GM19099 (cell line): ENCODE results near the gene MAP3K6.

ENCODE experiments used
- POLR2A ChIP-seq: IDR thresholded peaks from 3 replicates; pipeline ENCODE4 v1.6.1; 2011; ENCODE audit warnings: low read depth; ENCODE audit not compliant: insufficient read length; ENCODE audit errors: extremely low read depth

MAP3K6 gene

DNA sequence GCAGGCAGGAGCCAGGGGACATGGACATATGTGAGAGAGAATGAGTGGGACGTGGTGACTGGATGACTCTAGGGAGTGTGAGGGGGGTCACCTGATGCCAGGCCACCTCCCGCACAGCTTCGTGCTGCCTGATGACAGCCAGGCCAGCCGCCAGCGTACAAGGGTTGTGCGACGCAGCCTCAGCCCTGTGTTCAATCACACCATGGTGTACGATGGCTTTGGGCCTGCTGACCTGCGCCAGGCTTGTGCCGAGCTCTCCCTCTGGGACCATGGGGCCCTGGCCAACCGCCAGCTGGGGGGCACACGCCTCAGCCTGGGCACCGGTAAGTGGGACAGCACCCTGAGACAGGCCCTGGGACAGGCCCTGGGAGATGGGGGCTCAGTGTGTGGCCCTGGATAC is 13.6 kb downstream of the MAP3K6 start:
- no peak for TF ChIP-seq POLR2A

DNA sequence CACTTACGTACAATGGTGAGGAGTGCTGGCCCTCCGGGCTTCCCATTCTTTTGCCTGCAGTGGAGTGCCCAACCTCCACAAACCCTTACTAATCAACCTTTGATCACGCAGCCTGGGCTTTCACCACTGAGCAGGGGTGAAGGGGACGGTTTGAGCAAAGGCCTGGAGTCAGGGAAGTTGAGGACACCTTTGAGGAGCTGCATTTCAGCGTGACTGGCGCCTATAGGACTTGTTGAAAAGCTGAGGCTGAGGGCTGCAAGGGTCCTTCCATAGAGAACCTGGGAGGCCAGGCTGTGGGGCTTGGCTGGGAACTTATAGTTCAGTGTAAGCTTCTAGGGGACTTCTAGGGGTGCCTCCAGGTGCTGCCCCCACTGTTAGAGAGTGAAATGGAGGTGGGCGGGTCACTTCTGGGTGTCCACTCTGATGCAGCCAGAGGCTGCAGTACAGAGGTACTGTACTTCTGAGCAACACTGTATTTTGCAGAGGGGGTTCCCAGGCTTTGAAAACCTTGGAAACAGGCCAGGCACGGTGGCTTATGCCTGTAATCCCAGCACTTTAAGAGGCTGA is 15.1 kb downstream of the MAP3K6 start:
- no peak for TF ChIP-seq POLR2A

DNA sequence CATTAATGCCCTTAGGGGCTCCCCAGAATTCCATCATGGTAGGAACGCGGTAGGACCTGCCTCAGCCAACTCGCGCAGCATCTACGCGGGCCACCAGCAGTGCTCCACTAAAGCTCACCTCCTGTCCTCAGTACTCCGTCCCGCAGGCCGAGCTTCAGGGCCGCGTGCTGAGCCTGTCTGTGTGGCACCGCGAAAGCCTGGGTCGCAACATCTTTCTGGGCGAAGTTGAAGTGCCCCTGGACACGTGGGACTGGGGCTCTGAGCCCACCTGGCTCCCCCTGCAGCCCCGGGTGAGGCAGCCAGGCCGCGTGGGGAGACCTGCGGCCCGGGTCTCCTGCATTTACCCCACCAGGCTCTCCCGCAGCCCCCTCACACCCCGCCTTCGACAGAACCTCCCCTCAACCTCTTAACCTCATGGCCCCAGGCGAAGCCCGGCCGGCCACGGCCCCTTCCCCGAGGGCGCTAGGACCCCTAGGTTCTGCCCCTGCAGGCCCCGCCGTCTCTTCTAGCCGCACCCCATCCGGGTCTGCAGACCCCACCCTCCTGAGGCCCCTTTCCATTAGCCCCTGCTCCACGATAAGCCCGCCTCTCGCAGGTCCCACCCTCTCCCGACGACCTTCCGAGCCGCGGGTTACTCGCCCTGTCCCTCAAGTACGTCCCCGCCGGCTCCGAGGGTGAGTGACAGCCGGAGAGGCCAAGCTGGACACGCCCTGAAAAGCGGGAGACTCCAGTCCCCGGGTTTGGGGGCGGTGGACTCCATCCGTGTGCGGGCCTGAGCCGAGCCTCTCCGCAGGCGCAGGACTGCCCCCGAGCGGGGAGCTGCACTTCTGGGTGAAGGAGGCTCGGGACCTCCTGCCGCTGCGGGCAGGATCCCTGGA is 15.9 kb downstream of the MAP3K6 start:
- TF ChIP-seq POLR2A = no peak

- TF ChIP-seq POLR2A = no peak
Observed at GRCh38 chr1:27349784-27350662, 16.7 kb downstream of the MAP3K6 start.

GRCh38 chr1:27348861-27349783 is 17.6 kb downstream of the MAP3K6 start:
- TF ChIP-seq POLR2A = no peak

GRCh38 chr1:27346991-27347624 is 19.7 kb downstream of the MAP3K6 start:
- TF ChIP-seq POLR2A = no peak

DNA sequence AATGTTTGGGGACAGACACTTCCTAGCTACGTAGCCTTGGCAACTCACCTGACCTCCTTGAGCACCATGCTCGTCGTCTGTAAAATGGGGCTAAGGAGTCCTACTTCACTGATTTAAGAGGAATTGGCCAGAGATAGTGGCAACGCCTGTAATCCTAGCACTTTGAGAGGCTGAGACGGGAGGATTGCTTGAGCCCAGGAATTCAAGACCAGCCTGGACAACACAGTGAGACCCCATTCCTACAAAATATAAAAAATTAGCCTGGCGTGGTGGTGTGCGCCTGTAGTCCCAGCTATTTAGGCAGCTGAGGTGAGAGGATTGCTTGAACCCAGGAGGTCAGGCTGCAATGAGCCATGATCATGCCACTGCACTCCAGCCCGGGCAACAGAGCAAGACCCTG is 20.4 kb downstream of the MAP3K6 start:
- TF ChIP-seq POLR2A = no peak

DNA sequence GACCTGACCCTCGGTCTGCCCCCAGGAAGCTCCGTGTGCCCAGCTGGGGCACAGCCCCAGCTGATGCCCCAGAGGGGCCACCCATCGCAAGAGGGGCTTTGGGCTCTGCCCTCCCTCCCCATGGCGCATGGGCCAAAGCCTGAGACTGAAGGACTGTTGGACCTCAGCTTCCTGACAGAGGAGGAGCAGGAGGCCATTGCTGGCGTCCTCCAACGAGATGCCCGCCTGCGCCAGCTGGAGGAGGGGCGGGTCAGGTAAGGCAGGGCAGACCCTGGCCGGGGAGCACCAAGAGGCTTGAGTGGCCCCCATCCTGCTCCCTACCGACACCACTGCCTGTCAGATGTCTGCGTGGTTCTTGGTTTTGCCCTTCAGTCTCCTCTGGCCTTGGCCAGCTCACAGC is 21.5 kb downstream of the MAP3K6 start:
- no peak for TF ChIP-seq POLR2A

GRCh38 chr1:27343639-27344025 is 23.1 kb downstream of the MAP3K6 start:
- TF ChIP-seq POLR2A = no peak

DNA sequence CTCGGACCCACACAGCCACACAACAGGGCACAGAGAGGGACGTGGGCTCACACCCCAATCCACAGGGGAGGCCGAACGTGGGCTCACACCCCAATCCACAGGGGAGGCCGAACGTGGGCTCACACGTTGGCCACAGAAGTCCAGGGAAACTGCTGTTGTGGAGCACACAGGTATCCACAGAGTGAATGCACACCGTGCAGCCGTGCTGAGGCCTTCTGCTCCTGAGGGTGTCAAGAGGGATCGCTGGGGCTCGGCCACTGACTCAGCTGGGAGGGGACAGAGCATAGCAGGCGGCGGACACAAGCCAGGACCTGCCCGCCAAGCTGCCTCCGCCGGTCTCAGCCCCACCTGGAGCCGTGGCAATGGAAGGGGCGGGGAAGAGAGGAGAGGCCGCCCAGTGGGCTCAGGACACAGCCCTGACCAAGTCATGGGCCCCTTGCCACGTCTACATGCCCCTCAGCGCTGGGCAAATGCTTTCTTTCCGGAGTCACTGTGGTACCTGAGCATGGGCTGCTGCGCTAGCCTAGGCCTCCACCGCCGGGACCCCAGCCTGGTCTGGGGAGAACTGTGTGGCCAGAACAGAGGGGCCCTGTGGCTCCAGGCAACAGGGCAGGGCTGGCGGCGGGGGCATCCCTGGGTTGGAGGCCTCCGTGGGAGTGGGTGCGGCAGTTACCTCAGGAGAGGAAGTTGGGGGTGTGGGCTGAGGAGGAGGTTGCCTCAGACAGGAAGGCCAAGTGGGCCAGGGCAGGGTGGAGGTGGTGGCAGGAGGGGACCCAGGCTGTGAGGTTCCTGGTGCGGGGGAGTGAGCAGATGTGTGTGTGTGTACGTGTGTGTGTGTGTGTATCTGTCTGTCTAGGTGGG is 23.8 kb downstream of the MAP3K6 start:
- TF ChIP-seq POLR2A = peak; percentile 11

- no peak for TF ChIP-seq POLR2A
Observed at GRCh38 chr1:27342391-27342777, 24.4 kb downstream of the MAP3K6 start.

DNA sequence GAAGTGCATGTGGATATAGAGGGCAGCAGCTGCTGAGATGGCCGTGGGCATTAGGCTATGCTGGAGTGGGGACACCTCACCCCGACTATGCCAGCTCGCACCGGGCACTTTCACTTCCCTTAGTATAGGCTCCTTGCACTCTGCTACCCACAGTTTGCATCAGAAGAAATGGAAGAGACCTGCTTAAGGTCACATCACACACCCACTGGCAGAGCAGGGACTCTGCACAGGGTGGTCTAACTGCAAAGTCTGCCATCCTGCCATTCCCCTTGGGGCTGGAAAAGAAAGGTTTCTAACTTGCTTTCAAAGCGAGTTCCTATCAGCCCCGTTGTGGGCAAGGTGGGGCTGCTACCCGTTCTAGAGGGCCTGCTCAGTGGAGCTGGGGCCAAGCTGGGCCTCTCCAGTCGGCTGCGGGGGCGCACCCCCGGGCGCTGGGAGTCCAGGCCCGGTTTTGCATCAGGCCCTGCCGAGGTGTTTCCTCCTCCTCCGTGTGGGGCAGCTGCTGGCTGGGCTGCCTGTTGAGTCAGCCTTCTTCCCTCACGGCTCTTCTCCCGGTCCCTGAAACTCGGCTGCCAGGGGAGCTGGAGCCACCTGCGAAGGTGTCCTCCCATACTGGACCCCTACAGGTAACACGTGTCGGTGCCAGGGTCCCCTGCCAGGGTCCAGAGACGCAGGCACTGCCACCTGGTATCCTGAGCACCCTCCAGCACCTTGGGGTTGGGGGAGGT is 25.1 kb downstream of the MAP3K6 start, which contains the start of gene SYTL1:
Gene SYTL1 (plus strand): TSS at position 498 of the 728 bp plus-strand sequence. CDS start 3,313 bp downstream, outside the sequence.
- TF ChIP-seq POLR2A = no peak
